NCI-H1105 treated with DMSO at 0.1 percent for 48 hours (cell line): Measurements from ENCODE around the gene KSR2.
A peak's percentile ranks its signal among the peaks of the same experiment; 100 is the strongest.

ENCODE experiments used
- DNase-seq: peaks from one replicate; lab custom pipeline; 2025; lab: John Stamatoyannopoulos, UW

KSR2 gene

GRCh38 chr12:117580015-117580717 is 388.6 kb downstream of the KSR2 start:
- DNase-seq: no peak

GRCh38 chr12:117577122-117577657 is 391.6 kb downstream of the KSR2 start:
- no peak for DNase-seq

GRCh38 chr12:117576053-117576452 is 392.7 kb downstream of the KSR2 start:
- no peak for DNase-seq

- no peak for DNase-seq
These were observed 394.1 kb downstream of the KSR2 start for GRCh38 chr12:117574655-117575054.

- no peak for DNase-seq
These were observed 396.0 kb downstream of the KSR2 start for GRCh38 chr12:117572755-117573154.

- no peak for DNase-seq
These were observed 397.5 kb downstream of the KSR2 start for GRCh38 chr12:117571321-117571720.

GRCh38 chr12:117570608-117571007 is 398.2 kb downstream of the KSR2 start:
- DNase-seq: no peak

GRCh38 chr12:117567644-117568216 is 401.1 kb downstream of the KSR2 start:
- DNase-seq: no peak

- DNase-seq: no peak
These were observed 403.9 kb downstream of the KSR2 start for GRCh38 chr12:117564881-117565280.

- DNase-seq: no peak
These were observed 405.1 kb downstream of the KSR2 start for GRCh38 chr12:117563706-117564105.

- no peak for DNase-seq
These were observed 405.8 kb downstream of the KSR2 start for GRCh38 chr12:117563007-117563406.

GRCh38 chr12:117561990-117562389 is 406.8 kb downstream of the KSR2 start:
- DNase-seq: no peak

GRCh38 chr12:117559978-117560377 is 408.8 kb downstream of the KSR2 start:
- DNase-seq: no peak

GRCh38 chr12:117555889-117556288 is 412.9 kb downstream of the KSR2 start:
- no peak for DNase-seq

GRCh38 chr12:117552971-117553370 is 415.8 kb downstream of the KSR2 start:
- peak; percentile 33 for DNase-seq

- no peak for DNase-seq
These were observed 417.1 kb downstream of the KSR2 start for GRCh38 chr12:117551665-117552064.

GRCh38 chr12:117547209-117547608 is 421.6 kb downstream of the KSR2 start:
- no peak for DNase-seq

GRCh38 chr12:117545216-117545615 is 423.6 kb downstream of the KSR2 start:
- no peak for DNase-seq

- no peak for DNase-seq
These were observed 428.8 kb downstream of the KSR2 start for GRCh38 chr12:117540011-117540410.

GRCh38 chr12:117538926-117539325 is 429.9 kb downstream of the KSR2 start:
- no peak for DNase-seq

GRCh38 chr12:117538032-117538690 is 430.6 kb downstream of the KSR2 start:
- no peak for DNase-seq

GRCh38 chr12:117533687-117534086 is 435.1 kb downstream of the KSR2 start:
- no peak for DNase-seq

- DNase-seq: no peak
These were observed 438.0 kb downstream of the KSR2 start for GRCh38 chr12:117530796-117531195.
